Fibroblast of villous mesenchyme (primary cell): Measurements from ENCODE around the gene NUP133. TPM values are rescaled to one million over a fixed set of nuclear protein-coding genes. Genes with fewer than 3 reads are reported as not detected.

ENCODE experiments used
- DNase-seq: peaks from one replicate; pipeline ENCODE4 v3.0.0-alpha.2; 2010; ENCODE audit warnings: low read depth
- H3K4me3 ChIP-seq: 2 replicates; pipeline ENCODE4 v1.5.1; 2011; ENCODE audit warnings: low read depth, mild to moderate bottlenecking, low read length
- total RNA-seq: library from RNA; depleted of rRNA; stranded (reverse); fragments of >200 nt; gene quantifications from 2 replicates; pipeline ENCODE4 v1.2.3, GENCODE V29; 2012
- TF ChIP-seq, protein P1 (sequence below): IDR thresholded peaks from 2 replicates; pipeline ENCODE4 v1.5.1; 2012; ENCODE audit warnings: low read depth, mild to moderate bottlenecking, low read length; ENCODE audit not compliant: insufficient read depth

The NUP133 gene
- total RNA-seq, 1 donor: 39.7 TPM

DNA sequence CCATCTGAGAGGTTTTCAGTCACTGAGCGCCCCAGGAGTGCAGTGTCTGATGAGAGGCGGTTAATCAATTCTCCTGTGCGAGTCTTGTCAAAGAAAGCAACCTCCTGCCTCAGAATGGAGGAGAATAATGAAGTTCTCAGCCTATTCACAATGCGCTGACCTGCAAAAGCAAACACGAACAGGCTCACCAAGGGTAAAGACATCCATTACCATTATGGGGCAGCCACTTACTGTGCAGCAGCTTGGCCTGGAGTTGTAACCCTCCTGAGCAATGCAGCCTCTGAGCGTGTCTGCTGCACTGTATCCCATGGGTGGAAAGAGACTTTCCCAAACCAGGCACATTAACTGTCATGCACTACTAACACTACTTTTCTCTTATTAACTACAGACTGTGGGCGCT, 39.4 kb upstream of the NUP133 start:
- DNase-seq: no peak
- TF ChIP-seq, protein P1, sequence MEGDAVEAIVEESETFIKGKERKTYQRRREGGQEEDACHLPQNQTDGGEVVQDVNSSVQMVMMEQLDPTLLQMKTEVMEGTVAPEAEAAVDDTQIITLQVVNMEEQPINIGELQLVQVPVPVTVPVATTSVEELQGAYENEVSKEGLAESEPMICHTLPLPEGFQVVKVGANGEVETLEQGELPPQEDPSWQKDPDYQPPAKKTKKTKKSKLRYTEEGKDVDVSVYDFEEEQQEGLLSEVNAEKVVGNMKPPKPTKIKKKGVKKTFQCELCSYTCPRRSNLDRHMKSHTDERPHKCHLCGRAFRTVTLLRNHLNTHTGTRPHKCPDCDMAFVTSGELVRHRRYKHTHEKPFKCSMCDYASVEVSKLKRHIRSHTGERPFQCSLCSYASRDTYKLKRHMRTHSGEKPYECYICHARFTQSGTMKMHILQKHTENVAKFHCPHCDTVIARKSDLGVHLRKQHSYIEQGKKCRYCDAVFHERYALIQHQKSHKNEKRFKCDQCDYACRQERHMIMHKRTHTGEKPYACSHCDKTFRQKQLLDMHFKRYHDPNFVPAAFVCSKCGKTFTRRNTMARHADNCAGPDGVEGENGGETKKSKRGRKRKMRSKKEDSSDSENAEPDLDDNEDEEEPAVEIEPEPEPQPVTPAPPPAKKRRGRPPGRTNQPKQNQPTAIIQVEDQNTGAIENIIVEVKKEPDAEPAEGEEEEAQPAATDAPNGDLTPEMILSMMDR: no peak
- H3K4me3 ChIP-seq: no peak overlapping the region

DNA sequence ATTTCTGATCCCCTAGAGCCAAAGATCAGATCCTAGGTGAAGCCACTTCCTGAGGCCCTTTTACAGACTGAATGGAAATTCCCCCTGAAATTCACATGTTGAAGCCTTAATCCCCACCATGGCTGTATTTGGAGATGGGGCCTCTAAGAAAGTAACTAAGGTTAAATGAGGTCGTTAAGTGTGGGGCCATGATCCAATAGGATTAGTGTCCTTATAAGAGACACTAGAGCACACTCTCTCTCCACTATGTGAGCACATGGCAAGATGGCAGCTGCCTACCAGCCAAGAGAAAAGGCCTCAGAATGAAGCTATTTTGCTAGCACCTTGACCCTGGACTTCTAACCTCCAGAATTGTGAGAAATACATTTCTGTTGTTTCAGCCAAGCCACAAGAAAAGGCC, 36.4 kb upstream of the NUP133 start:
- no peak overlapping the region for H3K4me3 ChIP-seq
- DNase-seq: no peak
- TF ChIP-seq, protein P1: no peak

DNA sequence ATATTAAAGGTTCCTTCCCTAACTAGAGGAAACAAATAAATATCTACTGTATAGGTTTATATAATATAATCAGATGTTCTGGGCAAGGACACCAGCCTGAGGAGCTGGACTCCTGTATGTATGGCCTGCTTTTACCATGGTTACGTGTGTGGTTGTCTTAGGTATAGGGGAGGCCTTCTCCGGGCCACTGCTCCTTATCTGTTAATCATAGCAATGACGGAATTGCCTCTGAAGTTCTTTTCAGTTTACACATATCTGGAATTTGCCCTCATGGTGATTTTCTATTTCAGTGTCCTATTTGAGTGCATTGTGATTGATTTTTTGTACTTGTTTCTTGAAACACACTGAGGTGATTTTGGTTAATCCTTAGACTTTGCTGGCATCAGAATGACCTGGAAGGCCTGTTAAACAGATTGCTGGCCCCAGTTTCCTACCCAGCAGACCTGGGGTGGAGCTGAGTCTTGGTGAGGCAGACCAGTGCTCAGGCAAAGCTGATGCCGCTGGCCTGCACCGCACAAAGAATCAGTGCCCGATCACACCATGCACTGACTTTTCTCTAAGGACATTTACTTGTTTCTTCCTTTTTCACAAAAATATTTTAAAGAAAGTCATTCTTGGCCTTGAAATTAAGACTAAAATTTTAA, 31.8 kb upstream of the NUP133 start:
- no peak for DNase-seq
- TF ChIP-seq, protein P1: no peak
- H3K4me3 ChIP-seq: no peak overlapping the region

DNA sequence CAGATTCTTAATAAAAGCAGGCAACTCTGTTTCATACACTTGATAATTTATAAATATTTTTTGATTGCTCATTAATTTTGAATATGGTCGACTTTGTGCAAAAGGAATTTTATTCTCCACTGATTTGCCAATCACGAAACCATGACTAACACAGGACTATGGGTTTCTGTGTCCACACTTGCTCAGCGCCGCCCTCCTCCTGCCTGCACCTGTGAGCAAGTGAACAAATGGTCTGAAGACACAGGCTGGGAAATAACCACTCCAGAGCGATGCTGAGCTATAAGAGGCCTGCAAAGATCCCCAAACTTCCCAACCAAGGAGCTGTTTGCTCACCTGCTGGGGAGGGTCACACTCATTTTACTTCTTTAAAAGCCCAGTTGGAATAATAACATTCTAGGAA, 30.8 kb upstream of the NUP133 start:
- no peak for DNase-seq
- TF ChIP-seq, protein P1: no peak
- H3K4me3 ChIP-seq: no peak overlapping the region

DNA sequence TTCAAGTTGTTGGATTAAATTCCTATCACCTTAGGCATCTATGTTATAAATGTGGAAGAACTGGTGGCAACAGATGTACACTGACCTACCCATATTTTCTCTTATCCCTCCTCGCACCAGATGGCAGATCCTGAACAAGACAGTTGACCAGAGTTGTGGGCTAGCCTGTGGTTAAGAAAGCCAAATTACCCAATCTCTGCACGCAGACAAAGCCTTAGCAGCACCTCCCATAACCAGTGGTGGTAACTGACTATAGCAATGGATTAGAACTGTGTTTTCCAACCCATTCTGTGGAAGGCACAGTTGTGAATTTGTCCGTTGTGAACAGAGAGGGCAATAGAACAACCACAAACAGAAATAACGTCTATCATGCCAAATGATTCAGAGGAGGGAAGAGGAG, 29.8 kb upstream of the NUP133 start:
- DNase-seq: no peak
- TF ChIP-seq, protein P1: no peak
- H3K4me3 ChIP-seq: no peak overlapping the region

DNA sequence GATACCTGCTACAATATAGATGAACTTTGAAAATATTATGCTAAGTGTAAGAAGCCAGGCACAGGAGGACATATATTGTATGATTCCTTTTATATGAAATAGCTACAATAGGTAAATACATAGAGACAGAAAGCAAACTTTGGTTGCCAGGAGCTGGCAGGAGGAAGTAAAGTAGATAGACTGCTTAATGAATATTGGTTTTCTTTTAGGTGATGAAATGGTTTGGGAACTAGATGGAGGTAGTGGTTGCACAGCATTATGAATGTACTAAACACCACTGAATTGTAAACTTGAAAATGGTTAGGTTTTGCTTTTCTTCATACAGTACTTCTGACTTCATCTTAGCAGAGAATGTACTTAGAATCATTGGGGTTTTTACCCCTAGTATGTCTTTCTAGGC, 28.8 kb upstream of the NUP133 start:
- TF ChIP-seq, protein P1: no peak
- no peak for DNase-seq
- H3K4me3 ChIP-seq: no peak overlapping the region

DNA sequence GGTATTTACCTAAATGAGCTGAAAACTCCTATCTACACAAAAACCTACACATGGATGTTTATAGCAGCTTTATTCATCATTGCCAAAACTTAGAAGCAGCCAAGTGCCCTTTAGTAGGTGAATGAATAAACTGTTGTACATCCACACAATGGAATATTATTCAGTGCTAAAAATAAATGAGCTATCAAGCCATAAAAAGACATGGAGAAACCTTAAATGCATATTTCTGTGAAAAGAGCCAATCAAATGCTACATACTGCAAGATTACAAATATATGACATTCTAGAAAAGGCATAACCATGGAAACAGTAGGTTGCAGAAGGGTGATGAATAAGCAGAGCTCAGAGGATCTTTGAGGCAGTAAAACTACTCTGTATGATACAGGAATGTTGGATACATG, 27.1 kb upstream of the NUP133 start:
- H3K4me3 ChIP-seq: no peak overlapping the region
- TF ChIP-seq, protein P1: no peak
- no peak for DNase-seq
